ENCODE results near the gene APLP2.

Gene APLP2

DNA sequence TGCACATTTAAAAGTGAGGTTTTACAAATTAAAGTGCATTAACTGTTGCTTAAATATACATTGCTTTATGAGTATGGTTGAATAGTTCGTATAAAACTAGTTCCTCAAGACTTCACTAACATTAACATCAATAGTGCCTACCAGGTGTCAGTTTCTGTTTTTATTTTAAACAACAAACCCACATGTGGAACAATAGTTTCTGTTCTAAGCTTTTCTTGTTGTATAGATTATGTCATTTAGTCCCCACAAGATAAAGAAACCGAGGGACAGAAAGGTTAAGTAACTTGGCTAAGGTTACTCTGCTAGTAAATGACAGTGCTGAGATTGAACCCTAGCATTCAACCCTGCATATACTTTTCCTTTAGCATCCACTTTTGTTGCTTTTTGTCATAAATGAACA is 48.5 kb downstream of the APLP2 start:
- no peak for DNase-seq (ENCODE audit: low read depth, low spot score)

DNA sequence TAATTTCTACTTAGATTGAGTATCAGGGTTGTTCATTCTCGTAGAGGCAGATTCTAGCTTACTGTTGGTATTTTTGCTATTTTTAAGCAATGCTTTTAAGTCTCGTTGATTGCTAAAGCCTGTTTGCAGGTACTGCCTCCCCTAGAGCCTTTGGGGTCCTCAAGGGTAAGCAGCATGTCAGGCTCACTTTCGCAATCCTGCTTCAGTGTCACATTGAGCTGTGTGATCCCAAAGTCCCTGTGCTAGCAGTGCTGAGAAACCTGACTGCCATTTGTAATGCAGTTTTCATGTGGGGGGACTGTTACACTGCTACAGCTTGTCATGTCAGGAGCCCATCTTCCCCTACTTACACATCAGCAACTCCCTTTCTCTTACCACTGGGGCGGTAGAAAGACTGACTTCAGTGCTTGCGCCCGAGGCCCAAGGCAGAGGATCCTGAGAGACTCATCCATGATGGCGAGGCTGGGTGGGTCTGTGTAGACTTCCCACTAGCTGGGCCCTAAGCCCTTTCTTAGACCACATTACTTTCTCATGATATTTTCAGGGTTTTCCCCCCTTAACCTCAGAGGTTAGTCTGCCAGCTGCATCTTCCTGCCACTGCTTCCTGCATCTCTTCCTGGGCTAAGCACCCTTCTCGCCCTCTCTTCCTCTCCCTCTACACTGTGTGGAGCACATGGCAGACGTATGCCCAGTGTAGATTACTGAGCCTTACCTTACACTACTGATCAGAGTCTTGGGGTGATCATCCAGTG is 49.1 kb downstream of the APLP2 start:
- no peak for DNase-seq (ENCODE audit: low read depth, low spot score)

DNA sequence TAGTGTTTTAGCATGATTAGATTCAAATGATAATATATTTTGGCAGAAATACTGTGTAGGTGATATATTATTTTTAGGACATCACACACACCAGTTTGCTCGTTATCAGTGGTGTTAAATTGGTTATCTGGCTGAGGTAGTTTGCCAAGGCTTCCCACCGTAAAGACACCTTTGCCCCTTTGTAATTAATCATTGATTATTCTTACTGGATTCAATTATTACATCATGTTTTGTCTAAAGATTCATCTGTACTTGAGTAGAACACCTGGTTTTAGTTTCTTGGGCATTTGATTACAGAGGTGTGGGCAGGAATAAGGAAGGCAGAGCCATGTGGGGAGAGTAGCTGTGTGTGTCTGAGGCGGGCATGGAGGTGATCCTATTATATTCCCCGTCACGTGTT is 50.4 kb downstream of the APLP2 start:
- DNase-seq (ENCODE audit: low read depth, low spot score): no peak

DNA sequence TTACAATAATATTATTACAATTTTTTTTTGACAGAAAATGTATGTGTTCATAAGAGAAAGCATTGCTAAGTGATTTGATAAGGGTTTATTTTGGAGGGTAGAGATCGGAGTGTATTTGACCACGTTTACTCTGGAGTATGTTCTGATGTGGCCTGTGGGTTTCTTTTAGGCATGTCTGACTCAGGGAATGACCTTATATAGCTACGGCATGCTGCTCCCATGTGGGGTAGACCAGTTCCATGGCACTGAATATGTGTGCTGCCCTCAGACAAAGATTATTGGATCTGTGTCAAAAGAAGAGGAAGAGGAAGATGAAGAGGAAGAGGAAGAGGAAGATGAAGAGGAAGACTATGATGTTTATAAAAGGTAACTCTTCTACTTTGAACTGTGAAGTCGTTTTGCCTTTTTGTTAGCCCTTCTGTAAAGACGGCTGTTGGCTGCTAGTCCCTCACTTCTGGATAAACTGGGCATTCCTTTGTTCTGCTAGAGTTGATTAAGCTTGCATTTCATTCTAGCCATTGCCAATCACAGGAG is 51.8 kb downstream of the APLP2 start:
- DNase-seq (ENCODE audit: low read depth, low spot score): no peak

DNA sequence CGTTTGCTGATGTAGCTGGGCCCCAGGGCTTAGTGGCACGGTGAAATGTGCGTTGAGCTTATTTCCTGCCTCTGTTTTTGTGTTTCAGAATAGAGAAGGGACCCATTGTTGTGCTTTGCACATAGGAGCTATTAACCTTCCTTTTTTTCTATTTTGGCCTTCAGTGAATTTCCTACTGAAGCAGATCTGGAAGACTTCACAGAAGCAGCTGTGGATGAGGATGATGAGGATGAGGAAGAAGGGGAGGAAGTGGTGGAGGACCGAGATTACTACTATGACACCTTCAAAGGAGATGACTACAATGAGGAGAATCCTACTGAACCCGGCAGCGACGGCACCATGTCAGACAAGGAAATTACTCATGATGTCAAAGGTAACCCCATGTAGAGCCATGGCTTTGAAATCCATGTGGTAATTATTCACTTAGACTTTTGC is 52.5 kb downstream of the APLP2 start:
- no peak for DNase-seq (ENCODE audit: low read depth, low spot score)

DNA sequence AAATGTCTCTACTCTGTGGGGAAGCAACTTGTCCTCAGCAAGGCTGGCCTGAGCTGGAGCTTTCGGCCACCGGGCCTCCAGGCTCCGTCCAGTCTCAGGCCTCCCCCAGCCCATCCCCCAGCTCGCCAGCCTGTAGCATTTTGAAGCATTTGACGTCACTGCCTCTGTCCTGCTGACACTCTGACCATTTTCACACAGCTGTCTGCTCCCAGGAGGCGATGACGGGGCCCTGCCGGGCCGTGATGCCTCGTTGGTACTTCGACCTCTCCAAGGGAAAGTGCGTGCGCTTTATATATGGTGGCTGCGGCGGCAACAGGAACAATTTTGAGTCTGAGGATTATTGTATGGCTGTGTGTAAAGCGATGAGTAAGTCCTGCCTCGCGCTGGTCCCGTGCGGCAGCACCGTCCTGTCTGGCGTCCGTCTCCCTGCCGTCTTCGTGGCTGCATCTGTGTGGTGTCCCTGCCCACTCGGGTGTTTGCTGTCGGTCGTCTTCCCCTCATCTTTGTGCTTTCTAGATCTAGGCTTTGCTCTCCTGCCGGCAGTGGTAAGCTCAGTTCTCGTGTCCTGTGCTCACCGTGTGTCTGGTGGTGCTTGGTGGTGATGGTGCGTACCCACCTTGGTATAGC is 53.8 kb downstream of the APLP2 start:
- DNase-seq (ENCODE audit: low read depth, low spot score): no peak

DNA sequence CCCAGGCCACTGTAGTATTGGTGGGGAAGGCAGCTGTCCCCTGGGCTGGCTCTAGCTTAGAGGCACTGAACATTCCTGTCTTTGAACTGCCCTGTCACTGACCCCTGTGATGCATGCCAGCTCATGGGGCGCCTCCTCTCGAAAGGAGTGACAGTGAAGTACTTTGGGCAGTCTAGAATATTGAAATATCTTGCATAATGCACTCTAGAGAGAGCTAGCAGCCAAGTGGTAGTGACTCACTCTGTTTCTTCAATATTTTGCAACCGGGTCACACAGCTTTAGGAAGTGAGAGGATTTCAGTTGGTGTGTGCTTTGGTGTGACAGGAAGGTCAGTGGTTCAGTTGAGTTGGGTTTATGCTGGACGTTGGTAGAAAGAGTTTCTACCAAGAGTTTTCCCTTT is 54.4 kb downstream of the APLP2 start:
- no peak for DNase-seq (ENCODE audit: low read depth, low spot score)

DNA sequence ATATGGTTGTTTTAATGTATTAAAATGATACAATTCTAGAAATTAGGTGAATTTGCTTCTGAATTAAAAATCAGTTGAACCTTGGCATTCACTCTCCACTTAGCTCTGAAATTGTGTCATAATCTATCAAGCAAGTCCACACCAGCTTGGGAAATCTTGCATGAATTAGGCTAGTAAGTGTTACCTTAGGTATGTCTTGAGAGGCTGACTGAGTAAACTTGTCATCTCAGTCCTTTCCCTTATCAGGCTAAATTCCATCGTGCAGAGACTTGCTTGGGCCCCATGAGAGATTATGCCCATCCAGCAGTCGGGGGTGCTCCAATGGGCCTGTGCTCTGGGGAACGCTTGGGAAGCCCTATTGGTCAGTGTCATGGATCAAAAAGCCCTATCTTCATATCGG is 55.9 kb downstream of the APLP2 start:
- no peak for DNase-seq (ENCODE audit: low read depth, low spot score)

DNA sequence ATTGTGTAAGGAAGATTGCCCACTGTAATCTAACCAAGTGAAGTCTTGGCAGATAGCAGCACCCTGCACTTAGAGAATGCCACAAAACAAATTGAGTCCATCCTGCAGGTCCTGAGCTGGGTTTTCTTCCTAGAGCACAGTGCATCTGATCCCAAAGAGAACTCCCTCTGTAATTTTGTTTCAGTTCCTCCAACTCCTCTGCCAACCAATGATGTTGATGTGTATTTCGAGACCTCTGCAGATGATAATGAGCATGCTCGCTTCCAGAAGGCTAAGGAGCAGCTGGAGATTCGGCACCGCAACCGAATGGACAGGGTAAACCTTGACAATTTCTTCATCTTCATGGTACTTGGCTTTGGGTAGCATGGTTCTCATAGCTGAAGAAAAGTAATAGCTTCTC is 56.8 kb downstream of the APLP2 start:
- no peak for DNase-seq (ENCODE audit: low read depth, low spot score)

DNA sequence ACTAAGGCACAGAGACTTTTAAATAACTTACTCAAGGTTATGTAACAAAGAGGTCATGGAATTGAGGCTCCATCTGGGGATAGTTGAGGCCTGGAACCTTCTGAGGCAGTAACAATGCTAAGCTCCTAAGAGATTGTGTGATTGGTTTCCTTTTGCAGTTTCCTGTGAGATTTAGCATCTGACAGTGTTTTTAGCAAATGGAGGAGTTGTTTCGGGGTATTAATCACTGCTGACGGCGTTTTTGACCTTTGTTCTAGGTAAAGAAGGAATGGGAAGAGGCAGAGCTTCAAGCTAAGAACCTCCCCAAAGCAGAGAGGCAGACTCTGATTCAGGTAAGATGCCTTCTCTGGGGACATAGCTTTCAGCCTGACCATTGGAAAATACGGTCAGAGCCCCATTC is 57.8 kb downstream of the APLP2 start:
- no peak for DNase-seq (ENCODE audit: low read depth, low spot score)

DNA sequence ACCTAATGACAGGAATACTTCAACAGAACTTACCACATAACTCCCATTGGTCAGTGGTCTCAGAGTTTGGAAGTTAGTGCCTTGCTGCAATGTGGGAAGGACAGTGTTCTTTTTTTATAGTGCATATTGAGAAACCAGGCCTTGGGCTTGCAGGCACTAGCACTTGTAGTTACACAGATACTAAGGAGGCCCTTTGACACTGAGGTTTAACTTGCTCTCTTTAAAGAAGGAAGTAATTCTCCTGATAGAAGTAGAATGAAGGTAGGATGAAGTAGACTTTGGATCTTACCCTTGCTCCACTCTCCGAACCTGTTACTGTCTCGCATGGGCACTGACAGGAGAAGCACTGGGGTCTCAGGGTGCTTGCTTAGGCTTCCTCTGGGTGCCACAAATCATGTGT is 58.9 kb downstream of the APLP2 start:
- no peak for DNase-seq (ENCODE audit: low read depth, low spot score)

DNA sequence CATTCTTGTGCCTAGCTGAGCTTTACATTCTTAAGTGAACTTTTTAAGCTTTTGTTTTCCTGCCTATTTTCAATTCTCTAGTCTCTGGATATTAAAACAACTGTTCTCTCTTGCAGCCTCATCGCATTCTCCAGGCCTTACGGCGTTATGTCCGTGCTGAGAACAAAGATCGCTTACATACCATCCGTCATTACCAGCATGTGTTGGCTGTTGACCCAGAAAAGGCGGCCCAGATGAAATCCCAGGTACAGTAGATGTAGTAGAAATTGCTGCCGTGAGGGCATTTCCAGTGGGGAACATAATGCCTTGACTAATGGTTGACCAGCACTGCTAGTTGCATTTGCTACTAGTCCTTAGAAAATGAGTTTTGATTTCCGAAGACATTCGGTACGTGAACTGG is 60.2 kb downstream of the APLP2 start:
- no peak for DNase-seq (ENCODE audit: low read depth, low spot score)

DNA sequence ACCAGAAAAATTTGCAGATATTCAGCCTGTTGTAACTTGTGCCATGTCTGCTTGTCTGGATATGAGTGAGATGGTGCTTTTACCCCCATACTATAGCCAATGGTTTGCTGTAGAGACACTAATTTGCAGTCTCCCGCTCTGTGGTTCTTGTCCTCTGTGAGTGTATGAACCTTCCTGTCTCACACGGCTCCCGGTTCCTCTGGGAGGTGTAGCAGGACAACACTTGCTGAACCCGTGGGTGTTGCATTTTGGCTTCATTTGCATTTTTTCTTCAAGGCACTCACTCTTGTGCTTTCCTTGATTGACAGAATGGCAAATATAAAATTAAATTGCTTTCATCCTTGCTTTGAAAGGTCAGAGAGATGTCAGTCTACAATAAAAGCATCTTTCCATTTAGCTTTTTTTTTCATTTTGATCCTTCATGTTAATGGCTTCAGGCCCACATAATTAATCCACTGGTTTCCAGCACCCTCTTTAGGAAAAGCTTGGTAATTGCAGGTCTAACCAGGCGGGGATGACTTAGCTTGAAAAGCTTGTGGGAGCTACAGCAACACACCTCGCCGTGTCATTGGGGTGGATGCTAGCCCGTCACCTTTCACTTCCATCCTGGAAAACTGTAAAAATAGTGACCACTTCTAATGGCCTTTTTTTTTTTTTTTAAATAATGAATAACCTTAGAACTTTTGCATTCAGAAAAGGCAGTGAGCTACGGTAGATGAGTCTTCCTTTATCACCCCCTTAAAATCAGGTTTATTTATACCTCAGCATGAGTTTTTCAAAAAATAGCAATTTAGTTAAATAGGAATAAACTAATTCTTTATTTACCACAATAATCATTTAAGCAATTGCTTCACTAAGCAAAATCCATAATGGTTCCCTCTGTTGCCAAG is 62.5 kb downstream of the APLP2 start:
- DNase-seq (ENCODE audit: low read depth, low spot score): peak; percentile 36

DNA sequence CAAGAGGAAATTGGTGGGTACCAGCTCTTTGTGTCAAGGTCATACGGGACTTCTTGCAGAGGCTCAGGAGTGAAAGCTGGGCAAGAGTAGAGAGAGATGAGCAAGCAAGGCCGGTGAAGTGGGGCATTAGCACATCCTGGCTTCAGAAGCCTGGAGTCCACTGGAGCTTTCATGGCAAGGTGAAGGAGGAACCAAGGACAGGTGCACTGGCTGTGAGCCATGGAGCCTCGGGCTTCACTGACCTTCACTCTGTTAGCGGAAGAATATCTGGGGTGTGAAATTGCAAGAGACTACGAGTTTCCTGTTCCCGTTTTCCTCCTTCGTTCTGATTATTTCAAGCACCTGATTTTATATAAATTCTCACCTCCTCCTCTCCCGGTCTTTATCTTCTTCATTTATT is 64.0 kb downstream of the APLP2 start:
- no peak for DNase-seq (ENCODE audit: low read depth, low spot score)

DNA sequence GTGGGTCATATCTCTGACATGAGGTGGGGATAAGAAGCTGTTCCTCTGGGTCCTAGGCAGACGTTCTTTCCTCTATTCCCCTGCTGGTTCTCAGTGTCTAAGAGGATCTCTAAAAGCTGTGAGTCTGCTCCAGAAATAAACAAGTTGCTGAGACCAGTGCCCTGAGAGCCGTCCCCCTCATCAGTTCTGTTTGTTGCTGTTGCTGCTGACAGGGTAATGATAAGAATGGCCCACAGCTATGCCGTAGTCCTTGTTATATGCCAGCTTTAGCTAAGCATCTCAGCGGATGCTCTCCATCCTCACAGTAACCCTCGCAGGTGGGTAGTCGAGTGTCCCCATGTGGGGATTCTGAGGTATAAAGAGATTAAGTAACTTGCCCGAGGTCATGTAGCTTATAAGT is 66.4 kb downstream of the APLP2 start:
- DNase-seq (ENCODE audit: low read depth, low spot score): no peak

DNA sequence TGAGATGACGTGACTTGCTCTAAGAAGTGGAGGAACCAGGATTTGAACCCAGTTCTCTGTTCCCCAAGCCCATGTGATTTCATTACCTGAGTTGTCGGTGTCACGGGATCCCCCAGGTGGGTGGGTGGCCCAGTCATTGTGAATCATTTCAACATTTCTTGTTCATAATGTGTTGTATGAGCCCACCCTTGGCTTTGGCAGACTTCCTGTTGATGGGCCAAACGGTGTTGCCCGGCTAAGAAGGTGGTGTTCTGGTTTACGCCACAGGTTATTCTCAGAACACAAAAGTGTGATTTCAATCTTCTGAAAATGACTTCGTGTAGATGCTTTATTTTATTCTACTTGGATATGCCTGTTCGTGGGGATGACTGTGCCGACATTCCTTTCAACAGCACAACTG is 68.3 kb downstream of the APLP2 start:
- DNase-seq (ENCODE audit: low read depth, low spot score): no peak

DNA sequence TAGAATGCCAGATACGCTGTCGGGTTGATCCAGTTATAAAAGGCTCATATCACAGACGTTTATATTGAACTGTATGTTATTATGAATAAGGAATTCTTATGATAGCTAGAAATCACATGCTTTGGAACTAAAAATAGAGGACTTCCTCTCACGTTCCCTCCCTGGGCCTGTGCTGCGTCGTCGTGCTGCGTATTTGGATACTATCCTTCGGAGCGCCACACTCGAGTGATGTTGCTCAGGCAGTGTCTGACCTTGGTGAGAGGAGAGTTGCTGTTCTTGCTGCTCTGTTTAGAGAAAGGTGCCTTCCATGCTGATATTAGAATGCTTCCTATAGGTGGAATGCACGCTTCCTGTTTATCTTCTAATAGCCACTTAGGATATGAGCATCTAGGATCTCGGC is 69.7 kb downstream of the APLP2 start:
- DNase-seq (ENCODE audit: low read depth, low spot score): no peak

DNA sequence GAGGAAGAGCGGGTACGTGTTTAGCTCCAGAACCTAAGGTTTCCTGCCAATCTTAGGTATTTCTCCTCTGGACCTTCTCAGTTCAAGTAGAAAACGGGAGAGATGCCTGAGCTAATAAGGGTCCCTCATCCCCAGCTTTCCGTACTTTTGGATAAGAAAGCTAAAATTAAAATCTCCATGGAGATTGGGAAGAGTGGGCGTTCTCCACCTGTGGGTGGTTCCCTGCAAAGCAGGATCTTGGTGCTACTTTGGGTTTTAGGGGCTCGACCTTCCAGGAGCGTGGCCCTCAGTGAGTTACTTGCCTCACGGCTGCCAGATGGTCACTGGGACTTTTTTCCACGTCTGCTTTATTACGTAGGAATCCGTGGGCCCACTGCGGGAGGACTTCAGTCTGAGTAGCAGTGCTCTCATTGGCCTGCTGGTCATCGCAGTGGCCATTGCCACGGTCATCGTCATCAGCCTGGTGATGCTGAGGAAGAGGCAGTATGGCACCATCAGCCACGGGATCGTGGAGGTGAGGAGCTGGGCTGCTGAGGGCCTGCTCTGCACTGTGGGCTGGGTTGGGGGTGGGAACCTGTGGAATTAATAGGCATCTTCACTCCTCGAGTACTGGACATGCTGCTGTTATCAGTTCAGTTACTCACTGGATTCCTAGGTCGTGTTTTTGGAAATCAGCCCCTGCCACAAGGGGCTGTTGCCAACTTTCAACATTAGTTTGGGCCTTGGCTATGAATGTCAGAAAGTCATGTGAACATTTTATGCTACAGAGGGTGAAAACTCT is 72.1 kb downstream of the APLP2 start:
- no peak for DNase-seq (ENCODE audit: low read depth, low spot score)

DNA sequence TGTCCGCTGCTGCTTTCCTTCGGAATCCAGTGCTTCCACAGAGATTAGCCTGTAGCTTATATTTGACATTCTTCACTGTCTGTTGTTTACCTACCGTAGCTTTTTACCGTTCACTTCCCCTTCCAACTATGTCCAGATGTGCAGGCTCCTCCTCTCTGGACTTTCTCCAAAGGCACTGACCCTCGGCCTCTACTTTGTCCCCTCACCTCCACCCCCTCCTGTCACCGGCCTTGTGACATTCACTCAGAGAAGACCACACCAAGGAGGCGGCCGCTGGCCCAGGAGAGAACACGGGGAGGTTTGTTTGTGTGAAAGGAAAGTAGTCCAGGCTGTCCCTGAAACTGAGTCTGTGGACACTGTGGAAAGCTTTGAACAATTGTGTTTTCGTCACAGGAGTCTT is 74.4 kb downstream of the APLP2 start:
- no peak for DNase-seq (ENCODE audit: low read depth, low spot score)

DNA sequence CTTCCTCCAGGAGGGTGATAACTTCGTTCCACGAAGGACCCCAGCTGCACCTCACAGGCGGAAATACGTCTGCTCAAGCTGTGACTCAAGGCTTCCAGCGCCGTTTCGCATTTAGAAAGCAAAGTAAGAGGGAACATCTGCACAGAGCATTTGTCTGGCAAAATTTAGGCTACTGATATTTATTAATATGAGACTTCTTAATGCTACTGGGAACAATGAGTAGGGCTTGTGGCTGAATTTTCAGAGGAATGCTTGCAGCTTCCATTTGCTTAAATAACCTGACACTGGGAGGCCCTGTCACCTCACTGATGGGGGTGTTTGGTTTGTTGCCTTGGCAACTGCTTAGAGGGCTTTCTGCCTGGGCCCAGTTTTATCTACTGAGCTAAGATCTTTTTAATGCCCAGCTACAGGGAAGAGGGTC is 75.2 kb downstream of the APLP2 start:
- no peak for DNase-seq (ENCODE audit: low read depth, low spot score)

DNA sequence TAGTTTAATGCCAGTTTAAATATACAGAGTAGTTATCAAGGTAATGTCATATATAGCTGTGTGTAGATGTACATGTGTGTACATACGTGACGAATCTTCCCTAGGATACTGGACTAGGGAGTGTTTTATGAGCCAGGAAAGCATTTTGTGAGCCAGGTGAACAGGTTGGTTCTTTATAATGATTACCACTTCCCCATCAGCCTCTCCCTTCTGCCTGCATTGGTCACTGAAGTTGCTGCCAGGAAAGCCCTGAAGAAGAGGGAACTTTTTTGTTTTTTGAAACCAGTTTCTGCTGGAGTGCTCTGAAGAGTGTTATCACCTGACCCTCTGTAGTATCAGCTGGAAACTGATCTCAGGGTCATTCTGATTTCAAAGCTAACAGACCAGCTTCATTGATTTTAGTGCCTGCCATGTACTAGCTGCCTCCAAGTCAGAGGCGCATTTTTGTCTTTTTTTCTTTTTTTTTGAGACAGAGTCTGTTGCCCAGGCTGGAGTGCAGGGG is 75.7 kb downstream of the APLP2 start:
- no peak for DNase-seq (ENCODE audit: low read depth, low spot score)
